Activated naive CD8-positive, alpha-beta T cell treated with anti-CD3 and anti-CD28 coated beads, Interleukin-2, amount 10 ng/mL, durations not matched to agents 7 days and 5 days (primary cell): Measurements from ENCODE around the gene ADH1C. TPM values are rescaled to one million over a fixed set of nuclear protein-coding genes. Genes with fewer than 3 reads are reported as not detected.

ENCODE experiments used
- ATAC-seq: fragments of 150-1000 bp; cut with Tn5 transposase; one replicate; pipeline ENCODE4 v1.10.0; 2021; ENCODE audit warnings: low read depth, moderate library complexity
- POLR2A ChIA-PET: fragments of 350-600 bp; sonication (Branson Sonifier 250); formaldehyde crosslinking; loops from one replicate; lab custom pipeline; 2021; ENCODE audit warnings: antibody characterized with exemption; lab: Charles Lee
- DNase-seq: peaks from one replicate; pipeline ENCODE4 v3.0.0; 2021
- H3K27ac Mint-ChIP-seq: one replicate; pipeline ENCODE4 v1.8.0; 2022; ENCODE audit warnings: mild to moderate bottlenecking, mixed read lengths
- H3K27me3 Mint-ChIP-seq: one replicate; pipeline ENCODE4 v1.8.0; 2022; ENCODE audit warnings: mild to moderate bottlenecking, moderate library complexity, mixed read lengths
- H3K36me3 Mint-ChIP-seq: one replicate; pipeline ENCODE4 v1.8.0; 2021; ENCODE audit warnings: mild to moderate bottlenecking, mixed read lengths
- H3K4me1 Mint-ChIP-seq: one replicate; pipeline ENCODE4 v1.8.0; 2021; ENCODE audit warnings: mixed read lengths
- H3K4me3 Mint-ChIP-seq: one replicate; pipeline ENCODE4 v1.8.0; 2022; ENCODE audit warnings: mild to moderate bottlenecking, moderate library complexity, mixed read lengths
- H3K9me3 Mint-ChIP-seq: one replicate; pipeline ENCODE4 v1.8.0; 2021; ENCODE audit warnings: mixed read lengths
- total RNA-seq, 2 experiments: library from RNA; stranded (reverse); gene quantifications; one replicate each; pipeline ENCODE4 v1.2.3, GENCODE V29; 2021

The ADH1C gene
- total RNA-seq: not detected

DNA sequence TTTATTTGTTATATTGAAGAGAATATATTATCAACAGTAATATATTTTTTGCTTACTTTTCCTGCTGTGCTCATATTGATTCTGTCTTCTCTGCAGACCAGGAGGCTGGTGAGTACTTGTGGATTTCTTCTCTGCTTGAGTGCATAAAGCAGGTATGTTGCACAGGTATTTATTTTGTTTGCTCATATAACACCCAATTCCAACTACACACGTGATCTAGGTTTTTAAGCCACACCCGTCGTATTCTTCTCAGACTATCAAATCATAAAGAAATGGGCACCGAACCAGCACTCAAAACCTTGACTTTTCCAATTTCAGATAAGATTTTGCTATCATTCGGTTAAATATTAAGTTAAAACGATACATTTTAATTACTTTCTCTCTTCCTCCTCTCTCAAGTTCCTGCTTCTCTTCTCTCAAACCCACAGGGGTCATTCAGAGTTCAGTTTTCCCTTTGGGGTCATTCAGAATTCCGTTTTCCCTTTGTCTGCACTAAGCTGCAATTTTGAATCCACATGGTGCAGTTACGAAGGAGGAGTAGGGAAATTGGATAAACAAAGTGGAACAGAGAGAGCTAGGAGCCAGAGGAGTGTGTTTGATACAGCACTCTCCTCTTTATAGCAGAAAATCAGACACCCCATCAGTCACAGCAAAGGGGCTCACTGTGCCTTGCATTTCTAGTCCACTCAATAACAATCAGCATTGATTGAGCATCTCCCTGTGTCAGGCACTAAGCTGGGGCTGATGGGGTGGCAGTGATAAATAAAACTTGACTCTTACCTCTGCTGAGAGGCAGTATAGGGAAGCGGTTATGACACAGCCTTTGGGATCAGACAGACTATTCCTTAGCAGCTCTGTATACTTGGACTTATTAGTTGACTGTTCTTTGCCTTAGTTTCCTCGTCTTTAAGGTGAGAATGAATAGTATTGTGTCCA lies at the start of gene ADH1C:
Gene ADH1C (minus strand): TSS at position 145 of the 936 bp plus-strand sequence. CDS start 71 bp downstream, at position 74.
- H3K27me3 Mint-ChIP-seq: no peaks in the 10 kb centered on the region
- H3K9me3 Mint-ChIP-seq: no peaks in the 10 kb centered on the region
- ATAC-seq: no peak
- no peak within 1 kb of the TSS for H3K4me3 Mint-ChIP-seq
- H3K4me1 Mint-ChIP-seq: peaks cover 3% of the 10 kb centered on the region
- H3K27ac Mint-ChIP-seq: no peak within 1 kb of the TSS
- POLR2A ChIA-PET: no interaction called here
- no peaks in the 10 kb centered on the region for H3K36me3 Mint-ChIP-seq
- DNase-seq: no peak

DNA sequence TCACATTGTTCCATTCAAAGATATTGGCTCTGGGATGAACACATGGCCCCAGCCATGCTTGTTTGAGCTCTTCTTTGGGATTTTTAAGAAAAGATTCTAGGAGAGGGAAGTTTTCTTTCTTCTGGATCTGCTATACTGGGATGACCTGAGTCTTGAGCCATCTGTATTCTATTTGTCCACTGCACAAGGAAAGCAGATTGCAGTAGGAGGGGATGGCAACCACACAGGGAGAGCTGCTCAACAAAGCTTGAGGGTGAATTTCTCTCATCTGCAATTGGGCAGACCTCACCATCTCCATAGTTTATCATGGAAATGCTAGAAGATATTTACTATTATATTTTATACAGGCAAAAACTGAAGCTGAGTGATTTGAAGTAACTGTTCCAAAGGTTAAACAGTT lies 48.3 kb upstream of the ADH1C start:
- Mint-ChIP-seq H3K27me3 (peaks cover 2% of the 10 kb centered on the region), H3K9me3 (no peaks in the 10 kb centered on the region), H3K4me1 (peaks cover 8% of the 10 kb centered on the region), H3K27ac (no peak overlapping the region), H3K4me3 (no peak overlapping the region), H3K36me3 (no peaks in the 10 kb centered on the region)
- no peak for DNase-seq
- ATAC-seq: no peak
- POLR2A ChIA-PET: no interaction called here

DNA sequence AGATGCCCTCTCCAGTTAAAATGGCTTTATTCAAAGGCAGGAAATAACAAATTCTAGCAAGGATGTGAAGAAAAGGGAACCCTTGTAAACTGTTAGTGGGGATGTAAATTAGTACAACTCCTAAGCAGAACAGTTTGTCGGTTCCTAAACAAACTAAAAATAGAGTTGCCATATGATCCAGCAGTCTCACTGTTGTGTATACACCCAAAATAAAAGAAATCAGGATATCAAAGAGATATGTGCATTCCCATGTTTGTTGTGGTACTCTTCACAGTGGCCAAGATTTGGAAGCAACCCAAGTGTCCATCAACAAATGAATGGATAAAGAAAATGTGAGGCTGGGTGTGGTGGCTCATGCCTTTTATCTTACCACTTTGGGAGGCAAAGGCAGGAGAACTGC lies 46.5 kb upstream of the ADH1C start:
- POLR2A ChIA-PET: no interaction called here
- Mint-ChIP-seq H3K9me3 (no peaks in the 10 kb centered on the region), H3K4me1 (no peaks in the 10 kb centered on the region), H3K27me3 (peaks cover 5% of the 10 kb centered on the region), H3K36me3 (no peaks in the 10 kb centered on the region), H3K27ac (no peak overlapping the region), H3K4me3 (no peak overlapping the region)
- no peak for DNase-seq
- no peak for ATAC-seq

DNA sequence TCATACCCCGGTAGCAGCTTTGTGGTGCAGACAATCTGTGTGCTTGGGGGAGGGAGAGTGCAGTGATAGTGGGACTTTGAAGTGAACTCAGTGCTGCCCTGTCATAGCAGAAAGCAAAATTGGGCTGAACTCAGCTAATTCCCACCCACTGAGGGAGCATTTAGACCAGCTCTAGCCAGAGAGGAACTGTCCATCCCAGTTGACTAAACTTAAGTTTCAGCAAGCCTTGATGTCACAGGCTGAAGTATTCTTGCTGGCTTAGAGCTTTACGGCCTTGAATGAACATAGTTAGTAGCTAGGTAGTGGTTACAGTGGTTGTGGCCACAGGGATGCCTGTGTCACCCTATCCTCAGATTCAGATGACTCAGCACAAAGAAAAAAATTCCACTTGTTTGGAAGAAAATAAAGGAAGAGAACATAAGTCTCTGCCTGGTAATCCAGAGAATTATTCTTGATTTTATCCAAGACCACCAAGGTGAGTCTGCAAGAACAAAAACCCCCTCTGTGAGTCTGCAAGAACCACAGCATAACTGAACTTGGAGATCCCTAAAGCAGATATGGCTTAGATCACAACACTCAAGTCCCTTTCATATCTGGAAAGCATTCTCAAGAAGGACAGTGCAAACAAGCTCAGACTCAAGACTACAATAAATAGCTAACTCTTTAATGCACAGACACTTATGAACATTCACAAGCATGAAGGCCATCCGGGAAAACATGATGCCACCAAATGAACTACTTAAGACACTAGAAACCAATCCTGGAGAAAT lies 43.2 kb upstream of the ADH1C start:
- no peak for DNase-seq
- Mint-ChIP-seq H3K4me1 (no peaks in the 10 kb centered on the region), H3K36me3 (no peaks in the 10 kb centered on the region), H3K9me3 (peaks cover 3% of the 10 kb centered on the region), H3K4me3 (no peak overlapping the region), H3K27ac (no peak overlapping the region), H3K27me3 (peaks cover 8% of the 10 kb centered on the region)
- POLR2A ChIA-PET: no interaction called here
- ATAC-seq: no peak

DNA sequence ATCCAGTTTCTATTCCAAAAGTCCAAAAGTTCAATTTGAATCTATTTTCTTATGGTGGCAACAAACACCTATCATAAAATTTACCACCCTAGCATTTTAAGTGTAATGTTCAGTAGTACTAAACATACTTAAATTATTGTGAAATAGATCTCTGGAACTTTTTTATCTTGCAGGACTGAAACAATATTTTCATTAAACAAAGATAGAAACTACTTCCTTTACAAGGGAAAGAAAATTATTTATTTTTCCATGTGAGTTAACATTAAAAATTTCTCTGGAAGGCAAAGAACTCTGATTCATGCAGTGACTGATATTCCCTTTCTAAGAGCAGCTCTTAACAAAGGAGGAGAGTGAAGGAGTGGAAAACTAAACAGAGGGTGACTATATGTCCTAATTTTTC lies 42.4 kb upstream of the ADH1C start:
- DNase-seq (no peak), ATAC-seq (no peak)
- no peaks in the 10 kb centered on the region for H3K4me1 Mint-ChIP-seq
- no peak overlapping the region for H3K4me3 Mint-ChIP-seq
- H3K27me3 Mint-ChIP-seq: peaks cover 6% of the 10 kb centered on the region
- H3K9me3 Mint-ChIP-seq: peaks cover 3% of the 10 kb centered on the region
- POLR2A ChIA-PET: no interaction called here
- no peaks in the 10 kb centered on the region for H3K36me3 Mint-ChIP-seq
- no peak overlapping the region for H3K27ac Mint-ChIP-seq

DNA sequence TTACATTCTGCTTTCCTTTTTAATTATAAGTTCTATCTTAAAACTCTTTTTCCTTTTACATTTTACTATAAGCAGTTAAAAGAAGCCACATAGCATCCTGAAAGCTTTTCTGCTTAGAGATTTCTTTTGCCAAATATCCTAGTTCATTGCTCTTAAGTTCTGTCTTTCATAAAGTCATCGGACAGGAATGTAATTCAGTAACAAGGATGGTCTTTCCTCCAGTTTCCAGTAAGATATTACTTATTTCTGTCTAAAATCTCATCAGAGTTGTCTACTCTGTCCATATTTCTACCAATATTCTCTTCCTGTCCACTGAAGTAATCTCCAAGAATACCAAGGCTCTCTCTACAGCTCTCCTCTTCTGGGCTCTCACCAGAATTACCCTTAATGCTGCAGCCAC lies 37.5 kb upstream of the ADH1C start:
- H3K4me3 Mint-ChIP-seq: no peak overlapping the region
- H3K4me1 Mint-ChIP-seq: no peaks in the 10 kb centered on the region
- no peaks in the 10 kb centered on the region for H3K36me3 Mint-ChIP-seq
- H3K27me3 Mint-ChIP-seq: peaks cover 8% of the 10 kb centered on the region
- POLR2A ChIA-PET: no interaction called here
- no peak for ATAC-seq
- H3K9me3 Mint-ChIP-seq: peaks cover 3% of the 10 kb centered on the region
- DNase-seq: no peak
- H3K27ac Mint-ChIP-seq: no peak overlapping the region

DNA sequence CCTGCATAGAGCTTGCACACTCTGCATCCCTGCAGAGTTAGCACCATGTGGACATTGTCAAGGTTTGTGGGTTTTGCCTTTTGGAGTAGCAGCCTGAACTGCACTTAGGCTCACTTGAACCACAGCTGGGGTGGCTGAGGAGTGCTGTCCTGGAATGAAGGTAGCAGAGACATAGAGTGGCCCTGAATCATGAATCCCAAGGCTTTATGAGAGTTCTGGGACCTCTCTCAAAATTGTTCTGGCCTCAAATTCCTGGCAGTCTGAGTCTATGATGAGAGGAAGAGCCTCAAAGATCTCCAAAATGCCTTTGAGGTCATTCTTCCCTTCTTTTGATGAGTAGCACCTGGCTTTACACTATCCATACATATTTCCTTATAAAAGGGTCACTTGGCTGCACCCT lies 37.1 kb upstream of the ADH1C start:
- H3K27ac Mint-ChIP-seq: no peak overlapping the region
- no peak overlapping the region for H3K4me3 Mint-ChIP-seq
- DNase-seq (no peak), ATAC-seq (no peak)
- peaks cover 3% of the 10 kb centered on the region for H3K9me3 Mint-ChIP-seq
- POLR2A ChIA-PET: no interaction called here
- no peaks in the 10 kb centered on the region for H3K36me3 Mint-ChIP-seq
- H3K27me3 Mint-ChIP-seq: peaks cover 8% of the 10 kb centered on the region
- H3K4me1 Mint-ChIP-seq: no peaks in the 10 kb centered on the region

DNA sequence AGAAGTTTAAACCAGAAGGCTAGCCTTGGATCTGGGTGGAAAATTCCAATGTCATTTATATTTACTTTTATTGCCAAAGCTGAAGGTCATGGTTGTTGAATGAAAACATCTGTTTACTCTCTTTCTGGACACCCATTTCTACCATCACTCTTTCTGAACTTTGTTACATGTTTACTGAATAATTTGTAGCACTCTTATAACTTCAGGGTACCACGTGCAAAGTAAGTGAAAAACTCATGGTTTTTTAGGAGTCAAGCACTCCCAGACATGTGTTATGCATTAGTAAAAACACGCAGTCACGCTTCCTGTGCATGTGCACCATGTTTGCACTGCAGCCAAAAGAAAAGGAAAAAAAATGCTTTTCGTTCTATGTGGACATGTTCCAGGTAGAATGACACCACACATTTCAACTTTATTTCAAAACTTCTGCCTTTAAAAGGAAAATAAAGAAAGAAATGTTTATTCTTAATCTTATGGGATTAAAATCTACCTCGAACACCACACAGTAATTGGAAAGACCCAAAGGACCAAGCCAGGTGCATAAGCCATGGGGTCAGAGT lies 31.4 kb upstream of the ADH1C start:
- Mint-ChIP-seq H3K27me3 (peaks cover 12% of the 10 kb centered on the region), H3K4me3 (no peak overlapping the region), H3K9me3 (peaks cover 2% of the 10 kb centered on the region), H3K36me3 (no peaks in the 10 kb centered on the region), H3K27ac (no peak overlapping the region), H3K4me1 (no peaks in the 10 kb centered on the region)
- ATAC-seq: no peak
- DNase-seq: no peak
- POLR2A ChIA-PET: no interaction called here

DNA sequence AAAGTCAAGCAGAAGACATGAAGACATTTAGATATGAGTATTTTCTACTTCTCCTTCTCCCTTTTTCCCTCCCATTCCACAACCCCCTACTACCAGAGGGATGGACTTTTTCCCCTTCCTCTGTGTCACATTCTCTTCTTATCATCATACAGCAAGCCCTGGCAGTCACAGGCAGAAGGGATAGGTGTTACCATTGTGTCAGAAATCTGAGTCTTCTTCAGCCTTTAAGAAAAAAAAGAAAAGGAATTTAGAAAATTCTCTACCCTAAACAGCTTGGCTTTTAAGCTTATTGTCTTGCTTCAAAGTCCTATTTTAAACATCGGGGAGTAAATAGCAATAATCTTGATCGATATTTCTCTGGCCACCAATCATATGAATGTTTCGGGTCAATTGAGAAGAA lies 30.9 kb upstream of the ADH1C start:
- Mint-ChIP-seq H3K4me1 (no peaks in the 10 kb centered on the region), H3K4me3 (no peak overlapping the region), H3K27ac (no peak overlapping the region), H3K36me3 (no peaks in the 10 kb centered on the region), H3K9me3 (peaks cover 3% of the 10 kb centered on the region), H3K27me3 (peaks cover 12% of the 10 kb centered on the region)
- no peak for ATAC-seq
- no peak for DNase-seq
- POLR2A ChIA-PET: no interaction called here

DNA sequence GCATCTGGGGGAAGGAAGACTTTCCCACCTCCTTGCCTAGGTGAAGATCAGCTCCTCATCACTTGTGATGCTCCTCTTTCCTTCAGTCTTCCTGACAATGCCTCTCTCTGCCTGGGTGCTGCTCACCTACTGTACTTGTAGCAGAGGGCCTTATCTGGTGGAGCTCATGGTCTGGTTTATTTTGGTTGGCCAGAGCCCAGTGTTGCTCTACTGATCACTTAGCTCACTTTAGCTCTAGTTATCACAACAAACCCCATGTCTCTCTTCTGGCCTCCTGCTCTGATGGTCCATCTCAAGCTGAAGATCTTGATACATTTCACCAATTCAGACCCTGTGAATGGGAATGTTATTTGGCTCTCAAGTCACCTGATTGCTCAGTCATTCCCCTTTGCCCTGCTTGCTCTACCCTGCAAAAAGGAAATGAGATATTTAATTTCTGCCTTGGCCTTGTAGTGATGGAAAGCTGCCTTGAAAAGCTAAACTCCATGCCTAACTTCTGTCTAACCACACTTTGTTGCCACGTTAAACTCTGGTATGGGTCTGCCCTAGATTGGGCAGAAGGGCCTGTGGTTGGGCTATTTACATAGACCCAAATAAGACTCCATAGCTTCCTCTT lies 30.3 kb upstream of the ADH1C start:
- no peaks in the 10 kb centered on the region for H3K4me1 Mint-ChIP-seq
- no peak for ATAC-seq
- POLR2A ChIA-PET: no interaction called here
- DNase-seq: no peak
- H3K27me3 Mint-ChIP-seq: peaks cover 12% of the 10 kb centered on the region
- H3K36me3 Mint-ChIP-seq: no peaks in the 10 kb centered on the region
- no peak overlapping the region for H3K4me3 Mint-ChIP-seq
- no peak overlapping the region for H3K27ac Mint-ChIP-seq
- peaks cover 3% of the 10 kb centered on the region for H3K9me3 Mint-ChIP-seq

DNA sequence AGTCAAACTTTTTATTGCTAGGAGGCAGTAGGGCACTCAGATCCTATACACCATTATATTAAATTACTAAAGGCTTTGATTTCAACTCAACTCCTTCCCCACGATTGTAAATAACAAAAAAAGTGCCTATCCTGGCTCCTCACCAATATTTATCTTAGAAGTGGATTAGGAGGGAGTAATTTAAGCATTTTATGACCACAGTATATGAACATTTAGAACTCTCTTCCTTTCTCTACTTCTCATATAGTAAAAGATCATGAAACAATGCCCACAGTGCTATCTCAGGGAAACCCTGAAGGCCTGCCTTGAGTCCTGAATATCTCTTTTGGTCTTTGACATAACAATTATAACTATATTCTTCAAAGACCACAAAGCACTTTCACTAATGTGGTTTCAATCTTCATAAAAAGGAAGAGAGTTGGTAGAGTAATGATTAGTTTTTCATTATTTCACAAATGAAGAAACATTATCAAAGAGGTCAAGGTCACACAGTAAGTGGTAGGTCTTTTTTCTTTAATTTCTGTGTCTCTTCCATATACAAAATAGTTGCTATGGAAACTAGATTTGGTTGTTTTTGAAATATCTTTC lies 29.1 kb upstream of the ADH1C start:
- Mint-ChIP-seq H3K27me3 (peaks cover 16% of the 10 kb centered on the region), H3K4me3 (no peak overlapping the region), H3K9me3 (peaks cover 3% of the 10 kb centered on the region), H3K27ac (no peak overlapping the region), H3K36me3 (no peaks in the 10 kb centered on the region), H3K4me1 (no peaks in the 10 kb centered on the region)
- DNase-seq (no peak), ATAC-seq (no peak)
- POLR2A ChIA-PET: no interaction called here

DNA sequence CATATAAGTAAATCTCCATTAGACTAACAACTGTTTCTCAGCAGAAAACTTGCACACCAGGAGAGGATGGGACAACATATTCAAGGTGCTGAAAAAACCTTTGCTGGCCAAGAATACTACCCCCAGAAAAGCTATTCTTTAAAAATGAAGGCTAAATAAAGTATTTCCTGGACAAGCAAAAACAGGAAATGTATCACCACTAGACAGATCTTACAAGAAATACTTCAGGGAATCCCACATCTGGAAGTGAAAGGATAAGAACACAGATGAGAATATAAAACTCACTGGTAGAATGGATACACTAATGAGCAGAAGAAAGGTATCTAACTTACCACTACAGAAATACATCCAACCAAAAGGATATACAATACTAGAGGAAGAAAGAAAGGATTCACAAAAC lies 27.0 kb upstream of the ADH1C start:
- no peak overlapping the region for H3K27ac Mint-ChIP-seq
- H3K4me1 Mint-ChIP-seq: no peaks in the 10 kb centered on the region
- ATAC-seq (no peak), DNase-seq (no peak)
- H3K9me3 Mint-ChIP-seq: peaks cover 8% of the 10 kb centered on the region
- POLR2A ChIA-PET: no interaction called here
- H3K36me3 Mint-ChIP-seq: peaks cover 2% of the 10 kb centered on the region
- H3K27me3 Mint-ChIP-seq: peaks cover 17% of the 10 kb centered on the region
- no peak overlapping the region for H3K4me3 Mint-ChIP-seq

DNA sequence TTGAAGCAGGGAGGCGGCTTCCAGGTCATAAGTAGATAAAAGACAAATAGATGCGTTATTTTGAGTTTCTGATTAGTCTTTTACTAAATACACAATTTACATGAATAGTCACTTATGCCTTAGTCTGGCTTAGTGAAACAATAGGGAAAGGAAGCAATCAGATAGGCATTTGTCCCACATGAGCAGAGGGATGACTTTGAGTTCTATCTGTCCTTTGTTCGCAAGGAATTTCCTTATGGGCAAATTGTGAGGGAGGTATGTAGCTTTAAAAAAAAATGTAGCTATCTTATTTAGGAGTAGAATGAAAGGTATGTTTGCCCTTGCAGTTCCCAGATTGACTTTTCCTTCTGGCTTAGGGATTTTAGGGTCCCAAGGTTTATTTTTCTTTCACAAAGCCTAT lies 26.3 kb upstream of the ADH1C start:
- Mint-ChIP-seq H3K4me1 (no peaks in the 10 kb centered on the region), H3K27ac (no peak overlapping the region), H3K4me3 (no peak overlapping the region), H3K9me3 (peaks cover 8% of the 10 kb centered on the region), H3K27me3 (peaks cover 17% of the 10 kb centered on the region), H3K36me3 (peaks cover 2% of the 10 kb centered on the region)
- no peak for DNase-seq
- POLR2A ChIA-PET: no interaction called here
- no peak for ATAC-seq
